ENCODE measurements around the gene NEURL1.

DNA sequence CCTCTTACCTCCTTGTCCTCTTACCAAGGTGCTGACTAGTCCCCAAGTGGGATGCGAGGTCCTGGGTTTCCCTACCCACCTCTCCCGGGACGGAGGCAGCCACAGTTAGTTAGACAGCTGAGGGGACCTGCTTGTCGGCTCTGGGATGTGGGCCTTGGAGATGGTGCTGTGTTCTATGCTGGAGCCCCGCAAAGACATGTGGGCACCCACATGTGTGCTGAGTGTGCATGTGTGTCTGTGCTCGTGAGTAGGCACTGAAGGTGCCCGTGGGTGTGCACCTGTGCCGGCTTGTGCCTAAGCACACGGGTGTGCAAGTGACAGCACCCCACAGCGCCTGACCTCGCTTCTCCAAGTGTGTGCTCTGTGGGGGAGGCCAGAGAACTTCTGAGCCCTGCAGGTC, 62.2 kb downstream of the NEURL1 start:
- TF ChIP-seq GATA2 (IDR thresholded peaks at IDR 0.05; ENCODE audit: low read depth, low read length) (no peak), GATA3 (IDR thresholded peaks at IDR 0.05; ENCODE audit: low read depth, low read length) (no peak)

All from SH-SY5Y (cell line).